Testis (tissue), 3 donors: ENCODE data around the gene TLCD3A. TPM values are rescaled to one million over a fixed set of nuclear protein-coding genes. Genes with fewer than 3 reads are reported as not detected.

Experiments used
- DNase-seq: peaks from one replicate; pipeline ENCODE4 v3.0.0-alpha.2; 2019
- H3K27ac ChIP-seq, 2 donors: fragments of 200-600 bp; sonication (generic); one replicate each; pipeline ENCODE4 v1.5.1; 2019
- H3K27me3 ChIP-seq: fragments of 200-600 bp; sonication (generic); one replicate; pipeline ENCODE4 v1.5.1; 2019
- H3K36me3 ChIP-seq: fragments of 200-600 bp; sonication (generic); one replicate; pipeline ENCODE4 v1.5.1; 2017; ENCODE audit warnings: low read depth; ENCODE audit errors: missing control alignments
- H3K4me1 ChIP-seq: fragments of 200-600 bp; sonication (generic); one replicate; pipeline ENCODE4 v1.5.1; 2019
- H3K4me3 ChIP-seq, 2 donors: fragments of 200-600 bp; sonication (generic); one replicate each; pipeline ENCODE4 v1.5.1; 2017 to 2019
- H3K9me3 ChIP-seq: fragments of 200-600 bp; sonication (generic); one replicate; pipeline ENCODE4 v1.5.1; 2017
- CTCF ChIP-seq, 3 experiments: fragments of 450-650 bp in 2 of 3; fragments of 200-600 bp in 1 of 3; sonication (generic) in 1 of 3; IDR thresholded peaks; one replicate each; pipeline ENCODE4 v1.5.1; 2016 to 2019; ENCODE audit warnings: antibody characterized with exemption in 3 of 3, mild to moderate bottlenecking in 2 of 3, moderate library complexity in 1 of 3
- POLR2A ChIP-seq: fragments of 450-650 bp; IDR thresholded peaks from one replicate; pipeline ENCODE4 v1.6.1; 2017; ENCODE audit warnings: antibody characterized with exemption, mild to moderate bottlenecking, moderate library complexity
- WGBS, 2 donors: methylation state at CpG; one replicate each; pipeline ENCODE4 v1.1.5; 2018; 5-methylcytosine and 5-hydroxymethylcytosine counted together
- intact Hi-C: fragments of 100-400 bp; cut with DNase I; formaldehyde crosslinking; loops from one replicate; pipeline ENCODE4 v1.15.1; 2023; ENCODE audit warnings: low total_unique reads
- polyA plus RNA-seq: library from polyadenylated mRNA; stranded (reverse); fragments of 350-450 nt; fragmentation: Illumina TruSeq; extraction: RNeasy Lipid Tissue Mini Kit (QIAGEN cat#74804); gene quantifications from one replicate; pipeline ENCODE4 v1.2.3, GENCODE V29; 2014; ENCODE audit warnings: low read depth, low replicate concordance; ENCODE audit not compliant: insufficient read depth
- total RNA-seq, 2 donors: library from RNA; depleted of rRNA; stranded (reverse); fragments of >200 nt; gene quantifications; one replicate each; pipeline ENCODE4 v1.2.3, GENCODE V29; 2016

TLCD3A gene
- total and polyA plus RNA-seq, 3 donors from 2014 or later = 5.8 to 20.9 (median 14.8) TPM

GRCh38 chr17:773016-773415 is 40.6 kb downstream of the TLCD3A start:
- Histone ChIP-seq H3K36me3 (no peaks in the 10 kb centered on the region), H3K4me3 (no peak overlapping the region), H3K27me3 (no peaks in the 10 kb centered on the region), H3K9me3 (no peaks in the 10 kb centered on the region), H3K27ac (no peak overlapping the region), H3K4me1 (no peaks in the 10 kb centered on the region)
- WGBS, 2 donors = 89 to 90% methylated on average over 5 of the region's 5 CpGs
- DNase-seq = no peak
- TF ChIP-seq POLR2A = no peak
- no peak for TF ChIP-seq CTCF (IDR thresholded peaks at IDR 0.05)
- intact Hi-C loops = no loop called here

- Histone ChIP-seq H3K4me1 (no peaks in the 10 kb centered on the region), H3K27me3 (no peaks in the 10 kb centered on the region), H3K9me3 (no peaks in the 10 kb centered on the region), H3K36me3 (no peaks in the 10 kb centered on the region), H3K4me3 (no peak overlapping the region), H3K27ac (no peak overlapping the region)
- intact Hi-C loops = no loop called here
- DNase-seq = no peak
- 79 to 84% methylated on average over 14 of the region's 14 CpGs for WGBS, 2 donors
- TF ChIP-seq POLR2A = no peak
- TF ChIP-seq CTCF (IDR thresholded peaks at IDR 0.05) = no peak
Measured at GRCh38 chr17:773467-774312, 41.3 kb downstream of the TLCD3A start.

- no peak overlapping the region for H3K4me3 ChIP-seq
- intact Hi-C loops = no loop called here
- H3K4me1 ChIP-seq = no peaks in the 10 kb centered on the region
- H3K27ac ChIP-seq = no peak overlapping the region
- DNase-seq = no peak
- no peaks in the 10 kb centered on the region for H3K36me3 ChIP-seq
- no peaks in the 10 kb centered on the region for H3K9me3 ChIP-seq
- TF ChIP-seq POLR2A (no peak), CTCF (IDR thresholded peaks at IDR 0.05) (no peak)
- H3K27me3 ChIP-seq = no peaks in the 10 kb centered on the region
- 93 to 96% methylated on average over 5 of the region's 5 CpGs for WGBS, 2 donors
Measured at GRCh38 chr17:774313-774584, 41.9 kb downstream of the TLCD3A start.

GRCh38 chr17:778096-778495 is 45.7 kb downstream of the TLCD3A start:
- 89 to 91% methylated on average over 11 of the region's 11 CpGs for WGBS, 2 donors
- Histone ChIP-seq H3K9me3 (no peaks in the 10 kb centered on the region), H3K27me3 (no peaks in the 10 kb centered on the region), H3K27ac (no peak overlapping the region), H3K4me3 (no peak overlapping the region), H3K4me1 (no peaks in the 10 kb centered on the region), H3K36me3 (no peaks in the 10 kb centered on the region)
- DNase-seq = no peak
- TF ChIP-seq CTCF (IDR thresholded peaks at IDR 0.05) = no peak
- TF ChIP-seq POLR2A = no peak
- intact Hi-C loops = no loop called here
